Stimulated activated CD8-positive, alpha-beta memory T cell treated with anti-CD3 and anti-CD28 coated beads, Interleukin-15, amount 100 ng/mL, for 1 hour (primary cell): ENCODE data around the gene KCNN3.

Experiments
- DNase-seq: peaks from one replicate; pipeline ENCODE4 v3.0.0-alpha.2; 2020; ENCODE audit warnings: low read depth

KCNN3 gene

DNA sequence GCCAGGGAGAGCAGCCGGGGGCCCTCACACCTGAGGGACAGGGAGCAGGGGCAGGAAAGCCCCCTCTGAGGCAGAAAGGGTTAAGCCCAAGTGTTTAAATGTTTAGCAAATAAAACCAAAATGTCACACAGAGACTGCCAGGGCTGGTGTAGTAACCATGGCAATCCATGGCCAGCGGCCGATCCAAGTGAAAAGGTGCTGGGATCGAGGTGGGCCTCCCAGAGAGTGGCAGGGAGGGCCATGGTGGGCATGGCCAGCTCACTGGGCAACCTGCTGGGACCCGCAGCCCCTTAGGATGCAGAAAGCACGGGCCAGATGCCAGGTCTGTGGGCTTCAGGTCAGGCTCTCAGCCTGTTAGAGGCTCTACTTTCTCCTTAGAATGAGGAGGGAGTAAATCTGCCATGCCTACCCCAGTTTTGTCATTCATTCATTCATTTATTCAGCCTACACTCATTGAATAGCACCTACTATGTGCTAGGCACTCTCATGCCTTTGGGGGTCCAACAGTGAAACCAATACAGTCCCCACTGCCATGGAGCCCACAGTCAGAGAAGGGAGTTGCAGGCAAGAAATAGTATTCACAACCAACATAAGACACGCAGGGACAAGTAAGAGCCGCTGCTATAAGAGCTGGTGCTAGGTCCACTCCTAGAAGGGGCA lies 56.1 kb downstream of the KCNN3 start:
- no peak for DNase-seq

DNA sequence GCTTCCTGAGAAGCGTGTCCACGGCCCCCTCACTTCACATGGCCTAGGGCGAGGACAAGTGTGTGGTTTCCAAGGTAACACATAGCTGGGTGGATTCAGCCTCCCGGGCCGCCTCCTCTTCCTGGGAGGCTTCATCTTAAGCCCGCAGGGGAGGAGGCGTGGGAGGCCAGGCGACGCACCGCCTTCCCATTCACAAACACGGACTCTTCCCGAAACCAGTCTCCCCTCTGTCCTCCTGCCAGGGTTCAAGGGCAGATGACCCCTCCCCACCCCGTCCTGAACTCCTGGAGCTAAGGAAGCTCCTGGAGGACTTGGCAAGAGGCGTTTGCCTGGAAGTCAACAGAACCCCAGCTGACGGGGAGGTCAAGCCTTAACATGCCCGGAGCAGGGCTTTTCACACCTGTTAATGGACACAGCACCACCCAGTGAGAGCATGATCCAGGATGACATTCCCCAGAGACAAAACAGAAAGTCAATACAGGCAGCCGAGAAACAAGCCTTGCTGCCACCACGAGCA lies 56.7 kb downstream of the KCNN3 start:
- DNase-seq = no peak

GRCh38 chr1:154812877-154813276 lies 57.2 kb downstream of the KCNN3 start:
- no peak for DNase-seq

DNA sequence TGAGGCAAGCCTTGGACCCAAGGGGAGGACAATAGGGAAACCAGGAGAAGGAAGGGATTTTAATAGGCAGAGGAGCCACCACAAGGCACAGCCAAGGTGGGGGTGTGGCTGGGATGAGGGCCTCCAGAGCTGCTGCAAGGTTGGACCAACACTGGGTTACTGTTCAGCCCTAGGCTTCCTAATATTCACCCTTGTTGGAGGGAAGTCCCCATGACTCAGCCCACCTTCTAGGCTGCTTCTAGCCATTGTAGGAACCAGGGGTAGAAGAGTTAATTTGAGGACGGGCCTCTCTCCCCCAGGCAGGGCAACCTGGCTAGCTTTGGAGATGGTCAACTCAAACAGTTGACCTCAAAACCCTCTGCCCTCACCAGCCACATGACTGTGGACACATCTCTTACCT lies 59.5 kb downstream of the KCNN3 start:
- no peak for DNase-seq

GRCh38 chr1:154809436-154810413 lies 60.4 kb downstream of the KCNN3 start:
- DNase-seq = no peak

- DNase-seq = no peak
Measured at GRCh38 chr1:154808909-154809262, 61.2 kb downstream of the KCNN3 start.

- no peak for DNase-seq
Measured at GRCh38 chr1:154808261-154808908, 61.7 kb downstream of the KCNN3 start.

DNA sequence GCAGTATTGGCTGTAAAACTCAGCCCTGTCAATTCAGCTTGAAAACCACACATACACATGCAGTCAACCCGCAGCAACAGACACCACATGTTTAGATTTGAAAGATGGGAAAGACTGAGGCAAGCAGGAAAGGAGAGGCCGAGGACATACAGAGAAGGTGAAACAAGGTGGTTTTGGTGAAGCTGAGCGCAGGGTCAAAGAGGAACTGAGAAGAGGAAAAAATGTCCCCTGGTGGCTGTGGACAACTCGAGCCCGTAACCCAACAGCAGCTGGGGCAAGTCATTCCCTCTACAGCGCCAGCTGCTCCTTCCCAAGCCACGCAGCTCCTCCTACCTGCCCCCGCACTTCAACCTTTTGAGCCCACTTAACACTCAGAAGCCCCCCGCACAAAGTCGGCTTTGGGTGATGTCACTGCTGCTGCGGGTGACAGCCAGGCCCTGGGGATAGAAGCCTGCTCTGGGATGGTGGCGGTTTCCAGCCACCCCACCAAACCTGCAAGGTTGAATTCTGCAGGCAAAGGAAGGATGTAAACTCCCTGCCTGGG lies 63.0 kb downstream of the KCNN3 start:
- DNase-seq = no peak

- no peak for DNase-seq
Measured at GRCh38 chr1:154806333-154806732, 63.7 kb downstream of the KCNN3 start.

DNA sequence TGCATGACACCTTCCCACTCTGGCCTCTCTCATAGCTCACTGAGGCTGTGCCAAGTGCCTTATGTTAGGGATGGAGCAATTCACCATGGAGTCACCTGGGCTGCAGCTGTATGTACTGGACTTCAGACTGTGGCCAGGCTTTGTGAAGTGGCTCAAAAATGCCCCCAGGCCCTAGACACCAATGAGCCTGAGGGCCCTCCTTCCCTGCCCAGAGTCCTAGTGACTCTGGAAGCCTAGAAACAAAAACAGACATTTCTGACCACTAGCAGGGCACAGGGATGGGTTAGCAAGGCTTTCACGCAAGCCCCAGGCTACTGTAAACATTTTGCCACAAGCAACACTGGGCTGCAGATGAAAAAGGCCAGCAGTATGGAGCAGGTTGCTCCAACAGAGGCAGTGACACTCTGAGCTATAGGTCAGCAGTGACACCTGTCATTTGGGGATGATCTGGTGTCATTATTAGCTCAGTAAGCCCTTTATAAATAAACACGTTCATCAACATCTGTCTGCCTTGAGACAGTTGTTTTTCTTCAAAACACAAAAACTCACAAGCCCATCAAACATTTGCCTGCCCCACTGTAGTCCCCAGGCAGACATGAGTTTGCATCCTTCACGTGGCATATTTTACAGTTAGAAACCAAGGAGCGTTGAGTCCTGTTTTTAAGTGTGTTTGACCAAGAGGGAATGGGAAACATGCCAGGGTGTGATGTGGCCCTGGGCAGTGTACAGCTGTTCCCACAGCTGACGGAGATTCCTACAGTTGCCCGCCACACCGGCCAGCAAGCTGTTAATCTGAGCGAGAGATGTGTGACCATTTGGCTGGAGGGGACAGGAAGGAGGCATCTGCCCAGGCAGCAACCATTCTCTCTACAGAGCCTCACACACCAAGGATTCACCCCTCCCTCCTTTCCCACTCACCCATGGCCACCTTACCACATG lies 66.8 kb downstream of the KCNN3 start:
- DNase-seq = no peak

DNA sequence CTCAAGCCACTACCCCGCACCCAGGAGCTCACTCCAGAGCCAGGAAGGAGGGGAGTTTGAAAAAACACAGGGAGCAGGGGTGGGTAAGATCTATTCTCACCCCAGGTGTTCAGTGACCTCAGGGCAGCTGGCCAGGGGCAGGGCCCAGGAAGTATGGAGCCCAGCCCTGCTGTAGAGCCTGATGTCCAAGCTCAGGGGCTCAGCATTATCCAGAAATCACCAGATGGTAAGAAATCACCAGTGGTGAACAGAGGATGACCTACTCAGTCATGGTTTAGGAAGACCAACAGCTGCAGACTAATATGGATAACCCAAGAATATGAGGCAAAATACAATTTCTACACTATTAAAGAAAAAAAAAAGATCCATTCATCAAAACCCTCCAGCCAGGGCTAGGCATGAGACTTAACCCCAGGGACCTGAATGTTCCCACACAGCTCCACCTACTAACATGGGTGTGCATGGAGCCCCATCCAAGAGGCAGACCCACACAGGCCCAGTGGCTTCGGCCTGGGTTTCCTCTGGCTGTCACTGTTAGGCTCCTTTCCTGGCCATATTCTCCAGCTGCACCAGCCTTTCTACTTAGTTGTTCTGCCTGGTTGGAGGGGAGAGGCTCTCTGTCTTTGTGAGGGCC lies 67.6 kb downstream of the KCNN3 start:
- no peak for DNase-seq

- no peak for DNase-seq
Measured at GRCh38 chr1:154801234-154802011, 68.7 kb downstream of the KCNN3 start.

- DNase-seq = no peak
Measured at GRCh38 chr1:154799188-154799587, 70.9 kb downstream of the KCNN3 start.

DNA sequence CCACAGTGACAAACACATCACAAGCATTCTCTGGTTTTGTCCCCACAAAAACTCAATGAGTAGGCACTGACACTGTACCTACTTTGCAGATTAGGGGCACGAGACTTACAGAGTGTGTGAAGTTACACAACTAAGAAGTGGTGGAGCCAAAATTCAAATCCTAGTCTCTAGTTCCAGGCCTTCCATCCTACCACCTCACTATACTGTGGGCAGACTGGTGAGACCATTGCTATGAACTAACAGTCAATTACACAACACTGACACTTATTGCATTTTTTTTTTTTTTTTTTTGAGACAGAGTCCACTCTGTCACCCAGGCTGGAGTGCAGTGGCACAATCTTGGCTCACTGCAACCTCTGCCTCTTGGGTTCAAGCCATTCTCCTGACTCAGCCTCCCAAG lies 71.4 kb downstream of the KCNN3 start:
- DNase-seq = no peak

GRCh38 chr1:154797175-154797574 lies 72.9 kb downstream of the KCNN3 start:
- no peak for DNase-seq

- no peak for DNase-seq
Measured at GRCh38 chr1:154796303-154796892, 73.7 kb downstream of the KCNN3 start.

GRCh38 chr1:154794608-154795007 lies 75.5 kb downstream of the KCNN3 start:
- no peak for DNase-seq

DNA sequence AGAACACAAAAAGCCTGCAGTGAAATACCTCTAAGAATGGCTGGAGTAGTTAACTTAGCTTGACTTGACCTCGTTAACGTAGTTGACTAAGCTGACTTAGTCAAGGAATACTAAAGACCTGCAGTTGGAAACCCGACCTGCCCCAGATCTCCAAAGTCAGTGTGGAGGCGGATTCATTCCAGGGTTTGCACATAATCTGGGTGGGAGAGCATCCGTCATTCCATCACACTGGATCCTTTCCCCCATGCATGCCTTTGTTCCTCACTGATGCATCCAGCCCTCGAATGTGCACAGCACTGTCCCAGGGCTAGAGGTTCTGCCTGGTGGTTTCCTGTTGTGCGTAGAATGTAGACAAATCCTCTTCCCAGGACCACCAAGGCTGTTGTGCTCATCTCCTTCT lies 76.4 kb downstream of the KCNN3 start:
- DNase-seq = no peak

DNA sequence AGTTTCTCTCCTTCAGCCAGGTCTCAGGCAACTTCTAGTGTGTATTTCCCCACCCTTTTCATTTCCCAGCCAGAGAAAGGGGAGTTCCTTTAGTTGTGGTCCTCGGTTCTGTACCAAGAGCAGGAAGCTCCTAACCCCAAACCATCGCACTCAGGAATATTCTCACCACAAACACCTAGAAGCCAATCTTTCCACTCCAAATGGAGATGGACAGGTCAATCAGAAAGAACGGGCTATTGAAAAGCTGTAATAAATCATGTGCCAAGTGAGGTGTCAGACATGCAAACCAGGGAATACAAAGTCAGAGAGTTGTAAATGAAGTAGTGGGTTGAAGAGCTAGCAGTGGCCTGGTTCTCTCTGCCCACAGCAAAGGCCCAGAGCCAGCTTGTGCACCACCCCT lies 77.2 kb downstream of the KCNN3 start:
- no peak for DNase-seq
